GM21737 (cell line): Measurements from ENCODE around the gene FAM131A.

Experiments
- ATAC-seq: cut with Tn5 transposase; IDR thresholded peaks from one replicate; pipeline ENCODE4 v1.9.1; 2021; ENCODE audit warnings: mild to moderate bottlenecking, moderate library complexity; ENCODE audit not compliant: unreplicated experiment

FAM131A gene

GRCh38 chr3:184388936-184389230 lies 51.5 kb downstream of the FAM131A start:
- ATAC-seq = no peak

GRCh38 chr3:184389384-184389783 lies 52.0 kb downstream of the FAM131A start:
- ATAC-seq = no peak

GRCh38 chr3:184389935-184390528 lies 52.6 kb downstream of the FAM131A start:
- no peak for ATAC-seq

- no peak for ATAC-seq
These were observed 53.9 kb downstream of the FAM131A start for GRCh38 chr3:184391266-184391665.

GRCh38 chr3:184395320-184395660 lies 57.9 kb downstream of the FAM131A start:
- ATAC-seq = no peak
